Mucosa of descending colon (tissue), 3 donors: ENCODE data around the gene CMKLR1. TPM values are rescaled to one million over a fixed set of nuclear protein-coding genes. Genes with fewer than 3 reads are reported as not detected.

Experiments used
- ATAC-seq: fragments of 200-7000 bp; cut with Tn5 transposase; one replicate; pipeline ENCODE4 v1.9.1; 2020; ENCODE audit warnings: mild to moderate bottlenecking, moderate library complexity
- DNase-seq, 3 donors: peaks; one replicate each; pipeline ENCODE4 v3.0.0-alpha.2; 2020
- H3K36me3 ChIP-seq: fragments of 200-600 bp; one replicate; pipeline ENCODE4 v1.8.0; 2021; ENCODE audit warnings: low read depth, mild to moderate bottlenecking
- H3K4me1 ChIP-seq: fragments of 200-600 bp; one replicate; pipeline ENCODE4 v1.8.0; 2021; ENCODE audit warnings: low read depth, mild to moderate bottlenecking
- H3K4me3 ChIP-seq: fragments of 200-600 bp; one replicate; pipeline ENCODE4 v1.8.0; 2021; ENCODE audit warnings: mild to moderate bottlenecking
- H3K9me3 ChIP-seq: fragments of 200-600 bp; one replicate; pipeline ENCODE4 v1.8.0; 2021; ENCODE audit warnings: mild to moderate bottlenecking
- intact Hi-C, 2 donors: fragments of 100-400 bp; cut with DNase I in 1 of 2; cut with micrococcal nuclease in 1 of 2; formaldehyde crosslinking; loops; one replicate each; pipeline versions ENCODE4 v1.11.0 to v1.11.1; 2022; cut with DNase I, micrococcal nuclease
- total RNA-seq, 3 donors: library from RNA; stranded (reverse); fragmentation: NEBNext Ultra II Directional in 2 of 3; extraction: Animal tissue kit (Norgen Biotek cat#: 25700) in 2 of 3; gene quantifications; one replicate each; pipeline versions ENCODE4 v1.2.1 to v1.2.4, GENCODE V29; 2021 to 2023
- TF ChIP-seq, protein P1 (sequence below): fragments of 200-600 bp; IDR thresholded peaks from one replicate; pipeline ENCODE4 v1.8.0; 2022; ENCODE audit warnings: antibody characterized with exemption, mild to moderate bottlenecking
- donor health status: DM: no; HTN: no; CAD: no; lungs with moderate emphysema.
- donor health status: DM: no; HTN: no; CAD: no.
- donor health status: DM: no; HTN: yes; CAD: no.

The CMKLR1 gene
- total RNA-seq, 3 donors from 2014 or later: 4.4 to 15.7 (median 10.8) TPM

DNA sequence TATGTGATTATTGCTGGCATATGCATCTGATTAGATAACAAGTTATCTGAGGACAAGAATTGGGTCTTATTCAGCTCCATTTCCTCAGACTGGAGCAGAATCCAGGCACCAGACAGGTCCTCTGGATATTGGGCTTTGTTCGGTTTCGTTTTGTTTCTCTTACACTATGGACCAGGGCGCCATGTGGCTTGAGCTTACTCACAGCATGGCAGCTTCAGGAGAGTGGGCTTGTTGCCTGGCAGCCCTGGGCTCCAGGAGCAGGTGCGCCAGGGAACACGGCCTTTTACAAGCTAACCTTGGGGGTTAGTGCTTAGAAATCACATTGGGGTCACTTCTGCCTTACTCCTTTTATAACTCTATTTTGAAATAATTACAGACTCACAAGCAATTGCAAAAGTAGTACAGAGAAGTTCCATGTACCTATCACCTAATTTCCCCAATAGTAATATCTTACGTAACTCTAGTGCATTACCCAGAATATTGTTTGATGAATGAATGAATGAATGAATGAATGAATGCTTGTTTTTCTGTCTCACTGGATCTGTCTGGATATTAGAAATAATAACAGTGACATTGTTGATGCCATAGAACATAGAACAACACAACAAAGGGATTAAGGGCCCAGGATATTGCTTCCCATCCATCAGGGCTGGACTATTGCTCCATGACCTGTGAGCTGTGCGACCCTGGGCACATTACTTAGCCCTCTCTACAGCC lies 39.0 kb downstream of the CMKLR1 start:
- Histone ChIP-seq H3K4me1 (peaks cover under 1% of the 10 kb centered on the region), H3K9me3 (no peaks in the 10 kb centered on the region), H3K36me3 (no peaks in the 10 kb centered on the region), H3K4me3 (no peak overlapping the region)
- TF ChIP-seq, protein P1, sequence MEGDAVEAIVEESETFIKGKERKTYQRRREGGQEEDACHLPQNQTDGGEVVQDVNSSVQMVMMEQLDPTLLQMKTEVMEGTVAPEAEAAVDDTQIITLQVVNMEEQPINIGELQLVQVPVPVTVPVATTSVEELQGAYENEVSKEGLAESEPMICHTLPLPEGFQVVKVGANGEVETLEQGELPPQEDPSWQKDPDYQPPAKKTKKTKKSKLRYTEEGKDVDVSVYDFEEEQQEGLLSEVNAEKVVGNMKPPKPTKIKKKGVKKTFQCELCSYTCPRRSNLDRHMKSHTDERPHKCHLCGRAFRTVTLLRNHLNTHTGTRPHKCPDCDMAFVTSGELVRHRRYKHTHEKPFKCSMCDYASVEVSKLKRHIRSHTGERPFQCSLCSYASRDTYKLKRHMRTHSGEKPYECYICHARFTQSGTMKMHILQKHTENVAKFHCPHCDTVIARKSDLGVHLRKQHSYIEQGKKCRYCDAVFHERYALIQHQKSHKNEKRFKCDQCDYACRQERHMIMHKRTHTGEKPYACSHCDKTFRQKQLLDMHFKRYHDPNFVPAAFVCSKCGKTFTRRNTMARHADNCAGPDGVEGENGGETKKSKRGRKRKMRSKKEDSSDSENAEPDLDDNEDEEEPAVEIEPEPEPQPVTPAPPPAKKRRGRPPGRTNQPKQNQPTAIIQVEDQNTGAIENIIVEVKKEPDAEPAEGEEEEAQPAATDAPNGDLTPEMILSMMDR: no peak
- DNase-seq (no peak), ATAC-seq (no peak)
- intact Hi-C loops: no loop called here

DNA sequence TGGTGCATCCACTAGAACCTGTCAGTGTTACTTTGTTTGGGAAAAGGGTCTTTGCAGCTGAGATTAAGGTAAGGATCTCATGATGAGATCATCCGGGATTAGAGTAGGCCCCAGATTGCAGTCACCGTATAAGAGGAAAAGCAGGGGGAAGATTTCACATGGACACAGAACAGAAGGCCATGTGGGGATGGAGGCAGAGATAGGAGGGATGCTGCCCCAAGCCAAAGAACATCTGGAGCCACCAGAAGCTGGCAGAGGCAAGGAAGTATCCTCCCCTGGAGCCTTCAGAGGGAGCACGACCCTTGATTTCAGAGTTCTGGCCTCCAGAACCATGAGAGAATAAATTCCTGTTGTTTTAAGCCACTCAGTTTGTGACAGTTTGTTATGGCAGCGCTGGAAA lies 39.6 kb downstream of the CMKLR1 start:
- DNase-seq (no peak), ATAC-seq (no peak)
- Histone ChIP-seq H3K9me3 (no peaks in the 10 kb centered on the region), H3K4me1 (no peaks in the 10 kb centered on the region), H3K36me3 (no peaks in the 10 kb centered on the region), H3K4me3 (no peak overlapping the region)
- TF ChIP-seq, protein P1: no peak
- intact Hi-C loops: no loop called here

DNA sequence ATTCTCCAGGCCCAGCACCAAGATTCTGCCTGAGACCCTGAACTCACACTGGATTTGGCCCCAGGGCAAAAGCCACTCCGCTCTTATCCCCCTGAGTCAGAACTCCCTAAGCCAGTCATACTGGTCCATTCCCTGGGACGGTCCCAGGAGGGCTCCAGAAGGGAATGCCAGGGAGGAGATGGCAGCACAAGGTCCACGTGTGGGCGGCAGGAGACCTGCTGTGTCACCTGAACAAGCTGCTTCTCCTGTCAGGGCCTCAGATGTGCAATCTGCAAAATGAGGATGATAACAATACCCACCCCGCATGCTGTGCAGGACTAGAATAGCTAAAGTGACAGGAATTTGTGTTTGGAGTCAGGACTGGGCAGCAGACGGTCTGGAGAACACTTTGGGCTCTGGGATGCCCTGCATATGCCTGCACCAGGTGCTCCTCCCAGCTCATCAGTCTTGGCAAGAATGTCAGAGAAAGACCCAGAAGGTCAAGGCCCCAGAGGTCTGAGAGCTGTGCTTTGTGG lies 40.3 kb downstream of the CMKLR1 start:
- H3K4me1 ChIP-seq: no peaks in the 10 kb centered on the region

DNA sequence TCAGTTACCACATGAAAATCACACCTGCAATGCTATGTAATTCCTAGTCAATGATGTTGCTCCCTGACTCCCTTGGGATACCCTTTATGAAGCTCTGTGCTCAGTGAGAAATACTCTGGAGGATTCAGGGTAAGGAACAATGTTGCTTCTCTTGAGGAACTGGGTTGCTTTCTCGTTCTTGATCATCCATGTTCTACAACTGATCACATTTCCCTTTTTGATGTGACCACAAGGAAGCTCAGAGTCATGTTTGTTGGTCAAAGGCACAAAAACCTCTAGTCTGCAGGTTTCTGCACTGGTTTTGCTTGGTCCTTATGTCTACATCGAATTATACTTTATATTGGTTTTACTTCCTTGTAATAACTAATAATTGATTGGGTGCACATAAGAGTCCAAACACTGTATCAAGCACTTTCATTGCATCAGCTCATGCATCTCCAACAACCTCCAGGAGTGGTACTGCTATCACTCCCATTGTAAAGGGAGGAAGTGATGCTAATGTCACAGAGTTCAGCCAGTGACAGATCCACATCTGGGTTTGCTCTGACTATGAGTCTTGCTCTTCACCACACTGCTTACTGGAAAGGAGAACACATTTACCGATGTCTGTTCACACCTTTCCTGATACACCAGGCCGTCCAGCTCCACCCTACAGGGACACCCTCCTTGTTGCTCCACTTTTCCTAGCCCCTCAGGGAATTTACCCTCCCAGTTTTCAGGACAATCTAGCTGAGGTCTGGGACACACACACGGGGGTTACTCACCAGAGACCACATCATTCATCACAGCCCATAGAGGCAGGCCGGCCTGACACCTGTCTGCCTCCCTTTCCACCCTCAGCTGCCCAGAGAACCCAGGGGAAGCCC lies 41.0 kb downstream of the CMKLR1 start:
- DNase-seq: no peak
- TF ChIP-seq, protein P1: no peak
- peak; percentile 28 for ATAC-seq
- intact Hi-C loops: no loop called here
- H3K36me3 ChIP-seq: no peaks in the 10 kb centered on the region
- no peaks in the 10 kb centered on the region for H3K9me3 ChIP-seq
- H3K4me3 ChIP-seq: no peak overlapping the region
- H3K4me1 ChIP-seq: no peaks in the 10 kb centered on the region

More for the DNA sequence above, 40.3 kb downstream of the CMKLR1 start:
- intact Hi-C loops: no loop called here
- TF ChIP-seq, protein P1: no peak
- H3K36me3 ChIP-seq: no peaks in the 10 kb centered on the region
- H3K9me3 ChIP-seq: no peaks in the 10 kb centered on the region
- ATAC-seq (no peak), DNase-seq (no peak)
- no peak overlapping the region for H3K4me3 ChIP-seq

DNA sequence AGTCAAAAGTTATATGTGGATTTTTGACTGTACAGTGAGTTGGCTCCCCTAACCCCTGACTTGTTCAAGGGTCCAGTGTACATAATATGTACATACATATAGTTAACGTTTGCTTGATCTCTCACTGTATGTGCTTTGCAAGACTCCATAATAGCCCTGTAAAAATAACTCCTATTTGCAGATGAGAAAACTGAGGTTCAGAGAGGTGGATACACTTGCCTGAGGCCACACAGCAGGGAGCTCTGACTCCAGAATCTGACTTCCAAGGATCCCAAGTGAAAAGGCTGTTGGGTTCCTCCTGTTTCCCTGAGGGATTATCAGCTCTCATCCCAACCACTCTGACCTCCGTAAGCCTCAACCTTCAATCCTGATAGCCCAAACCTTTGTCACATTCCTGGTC lies 41.7 kb downstream of the CMKLR1 start:
- DNase-seq: no peak
- H3K4me3 ChIP-seq: no peak overlapping the region
- H3K4me1 ChIP-seq: no peaks in the 10 kb centered on the region
- intact Hi-C loops: no loop called here
- H3K9me3 ChIP-seq: no peaks in the 10 kb centered on the region
- ATAC-seq: no peak
- H3K36me3 ChIP-seq: no peaks in the 10 kb centered on the region
- TF ChIP-seq, protein P1: no peak
